Mononuclear cell (primary cell): ENCODE results near the gene DLK1. TPM values are rescaled to one million over a fixed set of nuclear protein-coding genes. Genes with fewer than 3 reads are reported as not detected.

Experiments
- H3K27me3 ChIP-seq: 2 replicates; pipeline ENCODE4 v1.6.0; 2011; ENCODE audit warnings: low read length, control low read depth; ENCODE audit not compliant: insufficient read depth
- H3K4me1 ChIP-seq: 2 replicates; pipeline ENCODE4 v1.5.1; 2011; ENCODE audit warnings: mild to moderate bottlenecking, low read length, control low read depth; ENCODE audit not compliant: insufficient read depth
- H3K4me3 ChIP-seq: 2 replicates; pipeline ENCODE4 v1.5.1; 2011; ENCODE audit warnings: mild to moderate bottlenecking, low read length, moderate library complexity
- H3K9me3 ChIP-seq: 2 replicates; pipeline ENCODE4 v1.5.1; 2011; ENCODE audit warnings: low read depth, mild to moderate bottlenecking, control low read depth, low read length
- total RNA-seq: library from RNA; depleted of rRNA; stranded (reverse); fragments of >200 nt; gene quantifications from one replicate; pipeline ENCODE4 v1.2.3, GENCODE V29; 2012

DLK1 gene
- total RNA-seq, 1 donor = not detected

- no peaks in the 10 kb centered on the region for H3K27me3 ChIP-seq
- no peaks in the 10 kb centered on the region for H3K9me3 ChIP-seq
- peaks cover 12% of the 10 kb centered on the region for H3K4me1 ChIP-seq
- H3K4me3 ChIP-seq = no peak overlapping the region
Observed at GRCh38 chr14:100688598-100689461, 37.9 kb upstream of the DLK1 start.

GRCh38 chr14:100690672-100691071 lies 36.0 kb upstream of the DLK1 start:
- no peaks in the 10 kb centered on the region for H3K9me3 ChIP-seq
- no peak overlapping the region for H3K4me3 ChIP-seq
- no peaks in the 10 kb centered on the region for H3K27me3 ChIP-seq
- no peaks in the 10 kb centered on the region for H3K4me1 ChIP-seq

- Histone ChIP-seq H3K4me3 (no peak overlapping the region), H3K4me1 (no peaks in the 10 kb centered on the region), H3K27me3 (no peaks in the 10 kb centered on the region), H3K9me3 (no peaks in the 10 kb centered on the region)
Observed at GRCh38 chr14:100691395-100692056, 35.2 kb upstream of the DLK1 start.

GRCh38 chr14:100692256-100692655 lies 34.4 kb upstream of the DLK1 start:
- no peaks in the 10 kb centered on the region for H3K4me1 ChIP-seq
- H3K9me3 ChIP-seq = no peaks in the 10 kb centered on the region
- H3K27me3 ChIP-seq = no peaks in the 10 kb centered on the region
- H3K4me3 ChIP-seq = no peak overlapping the region

GRCh38 chr14:100692859-100693558 lies 33.7 kb upstream of the DLK1 start:
- H3K9me3 ChIP-seq = no peaks in the 10 kb centered on the region
- no peaks in the 10 kb centered on the region for H3K27me3 ChIP-seq
- H3K4me3 ChIP-seq = no peak overlapping the region
- H3K4me1 ChIP-seq = no peaks in the 10 kb centered on the region

- H3K4me3 ChIP-seq = no peak overlapping the region
- no peaks in the 10 kb centered on the region for H3K27me3 ChIP-seq
Observed at GRCh38 chr14:100693877-100694578, 32.7 kb upstream of the DLK1 start.

GRCh38 chr14:100694579-100695422 lies 31.9 kb upstream of the DLK1 start:
- no peak overlapping the region for H3K4me3 ChIP-seq
- H3K4me1 ChIP-seq = no peaks in the 10 kb centered on the region
- H3K27me3 ChIP-seq = no peaks in the 10 kb centered on the region
- no peaks in the 10 kb centered on the region for H3K9me3 ChIP-seq

More at GRCh38 chr14:100693877-100694578, 32.7 kb upstream of the DLK1 start:
- no peaks in the 10 kb centered on the region for H3K4me1 ChIP-seq
- H3K9me3 ChIP-seq = no peaks in the 10 kb centered on the region

GRCh38 chr14:100695423-100695738 lies 31.3 kb upstream of the DLK1 start:
- no peak overlapping the region for H3K4me3 ChIP-seq
- H3K4me1 ChIP-seq = no peaks in the 10 kb centered on the region
- no peaks in the 10 kb centered on the region for H3K27me3 ChIP-seq
- no peaks in the 10 kb centered on the region for H3K9me3 ChIP-seq

- Histone ChIP-seq H3K4me1 (no peaks in the 10 kb centered on the region), H3K27me3 (no peaks in the 10 kb centered on the region), H3K9me3 (no peaks in the 10 kb centered on the region), H3K4me3 (no peak overlapping the region)
Observed at GRCh38 chr14:100696008-100696407, 30.7 kb upstream of the DLK1 start.

GRCh38 chr14:100696590-100696989 lies 30.1 kb upstream of the DLK1 start:
- no peaks in the 10 kb centered on the region for H3K27me3 ChIP-seq
- no peaks in the 10 kb centered on the region for H3K9me3 ChIP-seq
- H3K4me3 ChIP-seq = no peak overlapping the region
- no peaks in the 10 kb centered on the region for H3K4me1 ChIP-seq

GRCh38 chr14:100698066-100698465 lies 28.6 kb upstream of the DLK1 start:
- no peaks in the 10 kb centered on the region for H3K9me3 ChIP-seq
- H3K4me3 ChIP-seq = no peak overlapping the region
- H3K27me3 ChIP-seq = no peaks in the 10 kb centered on the region
- H3K4me1 ChIP-seq = no peaks in the 10 kb centered on the region

GRCh38 chr14:100698666-100699448 lies 27.8 kb upstream of the DLK1 start:
- no peaks in the 10 kb centered on the region for H3K9me3 ChIP-seq
- no peaks in the 10 kb centered on the region for H3K4me1 ChIP-seq
- H3K27me3 ChIP-seq = no peaks in the 10 kb centered on the region
- H3K4me3 ChIP-seq = no peak overlapping the region

- Histone ChIP-seq H3K4me3 (no peak overlapping the region), H3K4me1 (no peaks in the 10 kb centered on the region), H3K27me3 (no peaks in the 10 kb centered on the region), H3K9me3 (no peaks in the 10 kb centered on the region)
Observed at GRCh38 chr14:100701314-100701713, 25.4 kb upstream of the DLK1 start.

GRCh38 chr14:100702590-100702989 lies 24.1 kb upstream of the DLK1 start:
- H3K4me1 ChIP-seq = no peaks in the 10 kb centered on the region
- H3K9me3 ChIP-seq = no peaks in the 10 kb centered on the region
- no peak overlapping the region for H3K4me3 ChIP-seq
- no peaks in the 10 kb centered on the region for H3K27me3 ChIP-seq
